GM21367 (cell line): ENCODE results near the gene SIGLEC15.

Experiments
- ATAC-seq: cut with Tn5 transposase; IDR thresholded peaks from one replicate; pipeline ENCODE4 v1.9.1; 2021; ENCODE audit not compliant: unreplicated experiment

The SIGLEC15 gene

GRCh38 chr18:45874491-45875184 lies 49.2 kb downstream of the SIGLEC15 start:
- peak; percentile 91 for ATAC-seq

GRCh38 chr18:45876161-45876560 lies 50.7 kb downstream of the SIGLEC15 start:
- ATAC-seq, result no peak

GRCh38 chr18:45877403-45877802 lies 51.9 kb downstream of the SIGLEC15 start:
- ATAC-seq, result no peak

GRCh38 chr18:45879681-45880655 lies 54.5 kb downstream of the SIGLEC15 start:
- peak; percentile 78 for ATAC-seq

GRCh38 chr18:45880876-45881558 lies 55.5 kb downstream of the SIGLEC15 start:
- no peak for ATAC-seq

- ATAC-seq, result no peak
Observed at GRCh38 chr18:45887585-45887984, 62.1 kb downstream of the SIGLEC15 start.

GRCh38 chr18:45889419-45890064 lies 64.1 kb downstream of the SIGLEC15 start:
- ATAC-seq, result no peak

GRCh38 chr18:45890606-45891005 lies 65.1 kb downstream of the SIGLEC15 start:
- no peak for ATAC-seq

GRCh38 chr18:45891806-45892205 lies 66.3 kb downstream of the SIGLEC15 start:
- ATAC-seq, result no peak
